ENCODE results near the gene MEN1. TPM values are rescaled to one million over a fixed set of nuclear protein-coding genes. Genes with fewer than 3 reads are reported as not detected.

Gene MEN1
- 18.0 TPM for total RNA-seq

DNA sequence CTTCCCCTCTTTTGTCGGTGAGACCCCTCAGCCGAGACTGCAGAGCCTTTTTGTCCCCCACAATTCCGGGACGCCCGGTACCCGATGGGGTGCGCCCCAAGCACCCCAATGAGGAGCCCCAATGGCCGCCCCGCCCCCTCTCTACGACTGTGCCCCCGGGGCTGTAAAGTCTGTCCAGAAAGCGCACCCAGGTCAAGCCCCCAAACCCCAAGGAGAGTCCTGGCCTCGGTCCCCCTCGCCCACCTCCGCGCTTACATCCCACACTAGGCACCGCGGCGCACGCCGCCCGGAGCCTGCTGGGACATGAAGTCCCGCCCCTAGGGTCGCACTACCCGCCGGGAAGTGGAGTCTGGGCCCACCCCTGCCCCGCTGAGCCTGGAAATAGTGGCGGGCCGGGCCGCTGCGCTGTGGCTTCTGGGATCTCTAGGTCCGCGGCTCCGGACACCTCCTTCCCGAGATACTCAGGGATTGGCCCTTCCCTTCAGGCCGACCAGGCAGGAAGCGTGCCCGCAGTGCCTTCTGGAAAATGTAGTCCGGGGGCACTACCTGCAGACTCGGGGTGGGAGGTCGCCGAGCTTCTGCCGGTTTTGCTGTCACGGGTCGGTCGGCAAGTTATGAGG lies at the start of gene MEN1:
TSS of gene MEN1 (minus strand) at position 281 of the 620 bp plus-strand sequence. CDS start 442 bp downstream, outside the sequence.

DNA sequence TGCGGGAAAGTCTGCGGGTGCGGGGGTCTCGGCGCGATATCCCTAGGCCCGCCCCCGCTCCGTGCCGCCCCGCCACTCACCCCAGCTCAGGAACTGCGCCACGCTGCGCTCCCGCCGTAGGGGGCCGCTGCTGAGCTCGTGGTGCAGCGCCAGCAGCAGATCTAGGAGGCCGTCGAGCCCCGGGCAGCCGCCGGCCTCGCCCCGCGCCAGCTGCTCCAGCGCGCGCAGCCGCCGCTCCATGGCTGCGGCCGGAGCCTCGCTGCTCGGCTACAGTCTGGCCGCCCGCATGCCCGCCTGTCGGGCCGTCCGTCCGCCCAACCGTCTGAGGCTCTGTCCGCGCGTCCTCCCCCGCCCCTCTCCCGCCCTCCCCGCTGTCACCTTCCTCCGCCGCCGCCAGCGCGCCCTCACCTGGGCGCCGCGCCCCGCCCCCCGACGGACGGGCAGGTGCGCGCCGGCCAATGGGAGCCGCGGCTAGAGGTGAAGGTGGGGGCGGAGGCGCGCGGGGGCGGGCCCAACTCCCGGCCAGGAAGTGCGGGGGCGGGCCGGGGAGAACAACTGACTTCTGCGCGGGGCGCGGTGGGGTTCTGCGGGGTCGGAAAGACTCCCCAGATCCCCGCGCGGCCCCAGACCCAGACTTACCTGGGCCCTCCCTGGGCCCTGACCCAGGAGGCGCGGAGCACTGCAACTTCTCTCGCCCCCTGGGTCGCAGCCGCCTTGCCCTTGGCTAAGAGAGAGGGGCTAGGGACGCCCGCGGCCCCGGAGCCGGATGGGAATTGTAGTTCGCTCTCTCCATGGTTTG lies 34.2 kb upstream of the MEN1 start, which contains the start of gene CDC42BPG:
TSS of gene CDC42BPG (minus strand) at position 324 of the 799 bp plus-strand sequence. CDS start at position 240, 84 bp downstream.

GRCh38 chr11:64803158-64803845 lies 7.0 kb downstream of the MEN1 start, which contains the start of gene MAP4K2:
Gene MAP4K2, minus strand, starts transcription at chr11:64803214. Its CDS starts 65 bp downstream, at chr11:64803149.

GRCh38 chr11:64778473-64779298 lies 31.7 kb downstream of the MEN1 start, which contains the start of gene SF1:
Gene SF1, minus strand, starts transcription at chr11:64778542. Its CDS starts 150 bp downstream, at chr11:64778392.

DNA sequence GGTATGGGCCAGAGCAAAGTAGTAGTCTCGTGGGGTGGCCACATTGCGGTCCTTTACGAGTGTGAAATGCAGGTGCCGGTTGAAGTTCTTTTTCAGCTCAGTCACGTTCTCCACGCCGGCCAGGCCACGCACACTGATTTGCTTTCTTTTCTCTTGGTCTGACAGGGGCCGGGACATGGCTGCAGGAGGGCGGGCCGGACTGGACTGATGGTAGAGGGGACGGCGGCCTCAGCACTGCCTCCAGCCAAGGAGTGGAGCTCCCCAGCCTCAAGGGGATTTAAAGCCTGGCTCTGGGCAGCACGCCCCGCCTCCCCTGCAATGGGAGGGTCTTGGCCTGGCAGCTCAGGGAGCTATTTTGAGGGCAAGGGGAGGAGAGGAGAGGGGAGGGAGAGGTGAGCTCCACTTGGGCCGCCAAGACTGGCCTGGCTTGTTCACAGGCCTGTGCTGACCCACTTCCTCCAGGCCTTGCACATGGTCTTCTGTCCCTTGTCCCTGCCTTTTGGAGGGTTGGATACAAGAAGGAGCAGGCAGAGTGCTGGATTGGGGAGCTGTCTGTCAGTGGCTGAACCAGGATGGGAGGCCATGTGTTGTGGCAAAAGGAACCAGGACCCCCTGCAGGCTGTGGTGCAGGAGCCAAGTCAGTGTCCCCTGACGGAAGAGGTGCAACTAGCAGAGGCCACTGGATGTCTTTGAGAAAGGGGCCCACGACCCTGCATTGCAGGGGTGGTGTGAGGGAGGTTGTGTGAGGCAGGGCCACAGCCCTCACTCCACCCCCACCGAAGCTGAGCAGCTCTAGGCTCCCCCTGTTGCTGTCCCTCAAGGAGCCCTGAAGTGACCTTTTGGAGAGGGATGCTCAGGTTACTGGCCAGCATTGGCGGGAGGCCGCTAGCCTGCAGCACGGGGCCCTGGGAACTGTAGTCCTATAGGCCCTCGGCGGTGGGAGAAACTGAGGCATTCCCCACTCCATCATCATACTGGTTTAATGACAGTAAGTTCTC lies 50.3 kb downstream of the MEN1 start, which contains the start of gene PYGM:
TSS of gene PYGM (minus strand) at position 253 of the 998 bp plus-strand sequence. CDS start at position 177, 76 bp downstream.

Other genes starting within 250 kb of the MEN1 start
- not detected for gene SLC22A12, start 219.3 kb downstream of the MEN1 start, total RNA-seq
- gene NRXN2, start 87.4 kb downstream of the MEN1 start, total RNA-seq, result 397 TPM
- 54.2 TPM for gene RASGRP2, start 66.4 kb downstream of the MEN1 start, total RNA-seq
- 2.3 TPM for gene PYGM, start 50.6 kb downstream of the MEN1 start, total RNA-seq
- gene SF1, start 32.0 kb downstream of the MEN1 start, total RNA-seq, result 75.2 TPM
- 17.1 TPM for gene MAP4K2, start 7.3 kb downstream of the MEN1 start, total RNA-seq
- 2.1 TPM for gene CDC42BPG, start 34.1 kb upstream of the MEN1 start, total RNA-seq
- gene EHD1, start 68.1 kb upstream of the MEN1 start, total RNA-seq, result 39.0 TPM
- gene ATG2A, start 106.7 kb upstream of the MEN1 start, total RNA-seq, result 9.9 TPM
- 39.7 TPM for gene PPP2R5B, start 114.1 kb upstream of the MEN1 start, total RNA-seq
- gene GPHA2, start 125.3 kb upstream of the MEN1 start, total RNA-seq, result not detected
- gene MAJIN, start 161.6 kb upstream of the MEN1 start, total RNA-seq, result not detected
- not detected for gene BATF2, start 186.4 kb upstream of the MEN1 start, total RNA-seq
- 73.4 TPM for gene ARL2, start 203.6 kb upstream of the MEN1 start, total RNA-seq
- gene SNX15, start 216.9 kb upstream of the MEN1 start, total RNA-seq, result 16.4 TPM
- 6.9 TPM for gene SAC3D1, start 230.7 kb upstream of the MEN1 start, total RNA-seq
- 4.2 TPM for gene NAALADL1, start 248.0 kb upstream of the MEN1 start, total RNA-seq